HL-60/S4 treated with retinoic acid at 250 ng/mL for 4 days and 3 days (cell line): ENCODE results near the gene SMIM43.

Experiments used
- in situ Hi-C: fragments of 300-500 bp; cut with MboI; formaldehyde crosslinking; loops from 2 replicates; pipeline ENCODE4 v1.7.0; 2022; ENCODE audit warnings: low sequenced_read_pairs

SMIM43 gene

GRCh38 chr4:121764702-121765367 is at the start of gene SMIM43:
TSS of gene SMIM43 (minus strand) at chr4:121765164. CDS start at chr4:121765105, 59 bp downstream.
- in situ Hi-C loops, result no loop called here

- in situ Hi-C loops, result no loop called here
Measured at GRCh38 chr4:121814756-121815155, 49.8 kb upstream of the SMIM43 start.

GRCh38 chr4:121811122-121811521 is 46.2 kb upstream of the SMIM43 start:
- in situ Hi-C loops, result no loop called here

GRCh38 chr4:121806411-121806810 is 41.4 kb upstream of the SMIM43 start:
- in situ Hi-C loops, result no loop called here

GRCh38 chr4:121801715-121802075 is 36.7 kb upstream of the SMIM43 start:
- in situ Hi-C loops, result no loop called here

- in situ Hi-C loops, result no loop called here
Measured at GRCh38 chr4:121800961-121801714, 36.2 kb upstream of the SMIM43 start, which contains the start of gene EXOSC9. TSS of gene EXOSC9 (plus strand) at chr4:121801323. CDS start at chr4:121801425, 102 bp downstream.

GRCh38 chr4:121800638-121800960 is 35.6 kb upstream of the SMIM43 start:
- in situ Hi-C loops, result no loop called here

GRCh38 chr4:121799867-121800501 is 35.0 kb upstream of the SMIM43 start:
- in situ Hi-C loops, result no loop called here

GRCh38 chr4:121799208-121799823 is 34.4 kb upstream of the SMIM43 start:
- in situ Hi-C loops, result no loop called here

GRCh38 chr4:121796283-121796682 is 31.3 kb upstream of the SMIM43 start:
- in situ Hi-C loops, result no loop called here

GRCh38 chr4:121794505-121795188 is 29.7 kb upstream of the SMIM43 start:
- in situ Hi-C loops, result no loop called here

GRCh38 chr4:121792966-121793365 is 28.0 kb upstream of the SMIM43 start:
- in situ Hi-C loops, result no loop called here

GRCh38 chr4:121791481-121791880 is 26.5 kb upstream of the SMIM43 start:
- in situ Hi-C loops, result no loop called here

- in situ Hi-C loops, result no loop called here
Measured at GRCh38 chr4:121790976-121791375, 26.0 kb upstream of the SMIM43 start.

- in situ Hi-C loops, result no loop called here
Measured at GRCh38 chr4:121789960-121790829, 25.2 kb upstream of the SMIM43 start.

- in situ Hi-C loops, result no loop called here
Measured at GRCh38 chr4:121789455-121789854, 24.5 kb upstream of the SMIM43 start.

- in situ Hi-C loops, result no loop called here
Measured at GRCh38 chr4:121788896-121789295, 23.9 kb upstream of the SMIM43 start.

- in situ Hi-C loops, result no loop called here
Measured at GRCh38 chr4:121786221-121786620, 21.3 kb upstream of the SMIM43 start.

- in situ Hi-C loops, result no loop called here
Measured at GRCh38 chr4:121785479-121785878, 20.5 kb upstream of the SMIM43 start.

- in situ Hi-C loops, result no loop called here
Measured at GRCh38 chr4:121784975-121785374, 20.0 kb upstream of the SMIM43 start.
